IgD-negative memory B cell (primary cell): Measurements from ENCODE around the gene EDEM2. TPM values are rescaled to one million over a fixed set of nuclear protein-coding genes. Genes with fewer than 3 reads are reported as not detected.
"Not testable (repeated sequence)": the region's sequence is repeated elsewhere in the genome, so short reads cannot be mapped to it uniquely, and the experiment has no call there.

Experiments
- H3K27ac Mint-ChIP-seq, 3 donors: one replicate each; pipeline ENCODE4 v1.8.0; 2020 to 2022; ENCODE audit warnings: mild to moderate bottlenecking in 3 of 3, mixed read lengths in 3 of 3, moderate library complexity in 1 of 3
- H3K27me3 Mint-ChIP-seq: one replicate; pipeline ENCODE4 v1.8.0; 2021; ENCODE audit warnings: mixed read lengths
- H3K36me3 Mint-ChIP-seq: one replicate; pipeline ENCODE4 v1.8.0; 2020; ENCODE audit warnings: mild to moderate bottlenecking, mixed read lengths
- H3K4me1 Mint-ChIP-seq, 3 donors: one replicate each; pipeline ENCODE4 v1.8.0; 2020 to 2022; ENCODE audit warnings: mixed read lengths in 3 of 3, mild to moderate bottlenecking in 1 of 3
- H3K4me3 Mint-ChIP-seq, 4 donors: one replicate each; pipeline ENCODE4 v1.8.0; 2020 to 2022; ENCODE audit warnings: mild to moderate bottlenecking in 4 of 4, mixed read lengths in 4 of 4, moderate library complexity in 3 of 4
- H3K9me3 Mint-ChIP-seq, 3 donors: one replicate each; pipeline ENCODE4 v1.8.0; 2020 to 2021; ENCODE audit warnings: mixed read lengths in 3 of 3, mild to moderate bottlenecking in 1 of 3
- polyA plus RNA-seq: library from polyadenylated mRNA; unstranded; fragments of 300-500 nt; fragmentation: Illumina TruSeq; gene quantifications from one replicate; pipeline ENCODE4 v1.2.3, GENCODE V29; 2021

The EDEM2 gene
- polyA plus RNA-seq, 1 donor from 2014 or later = 51.9 TPM

- Mint-ChIP-seq H3K9me3 (no peaks in the 10 kb centered on the region), H3K27ac (no peak overlapping the region), H3K4me3 (peak overlapping the region in 1 of 4 donors; percentile 50), H3K36me3 (no peaks in the 10 kb centered on the region), H3K4me1 (peaks cover 13 to 26% (median 13%) of the 10 kb centered on the region in 3 donors), H3K27me3 (peaks cover 1% of the 10 kb centered on the region)
Measured at GRCh38 chr20:35150846-35151579, 3.9 kb upstream of the EDEM2 start.

- not testable (repeated sequence) for H3K9me3 Mint-ChIP-seq, H3K27me3 Mint-ChIP-seq, H3K36me3 Mint-ChIP-seq
- Mint-ChIP-seq H3K27ac (peak overlapping the region; percentile 96 to 98 (median 98)), H3K4me1 (peaks cover 26 to 35% (median 30%) of the 10 kb centered on the region in 3 donors), H3K4me3 (peak overlapping the region; percentile 97 to 99 (median 98))
Measured at GRCh38 chr20:35147575-35148071, 487 bp upstream of the EDEM2 start.

GRCh38 chr20:35146299-35146919, 727 bp downstream of the EDEM2 start:
- peaks cover under 1% of the 10 kb centered on the region for H3K27me3 Mint-ChIP-seq
- peak overlapping the region; percentile 96 to 98 (median 98) for H3K27ac Mint-ChIP-seq
- H3K4me1 Mint-ChIP-seq = peaks cover 32 to 40% (median 36%) of the 10 kb centered on the region in 3 donors
- peak overlapping the region; percentile 97 to 99 (median 98) for H3K4me3 Mint-ChIP-seq
- H3K9me3 Mint-ChIP-seq = no peaks in the 10 kb centered on the region
- H3K36me3 Mint-ChIP-seq = no peaks in the 10 kb centered on the region

GRCh38 chr20:35145141-35145564, 2.0 kb downstream of the EDEM2 start:
- Mint-ChIP-seq H3K36me3 (no peaks in the 10 kb centered on the region), H3K9me3 (no peaks in the 10 kb centered on the region), H3K27me3 (no peaks in the 10 kb centered on the region), H3K4me3 (peak overlapping the region; percentile 58 to 75 (median 64)), H3K4me1 (peaks cover 36 to 42% (median 37%) of the 10 kb centered on the region in 3 donors), H3K27ac (peak overlapping the region; percentile 61 to 97 (median 84))

- no peaks in the 10 kb centered on the region for H3K9me3 Mint-ChIP-seq
- H3K36me3 Mint-ChIP-seq = no peaks in the 10 kb centered on the region
- peak overlapping the region; percentile 58 to 75 (median 64) for H3K4me3 Mint-ChIP-seq
- H3K27ac Mint-ChIP-seq = peak overlapping the region; percentile 61 to 97 (median 84)
- peaks cover 36 to 42% (median 38%) of the 10 kb centered on the region in 3 donors for H3K4me1 Mint-ChIP-seq
- H3K27me3 Mint-ChIP-seq = no peaks in the 10 kb centered on the region
Measured at GRCh38 chr20:35144694-35145093, 2.4 kb downstream of the EDEM2 start.

GRCh38 chr20:35135867-35136586, 11.1 kb downstream of the EDEM2 start:
- H3K36me3 Mint-ChIP-seq = peaks cover 3% of the 10 kb centered on the region
- H3K9me3 Mint-ChIP-seq = no peaks in the 10 kb centered on the region
- no peak overlapping the region for H3K27ac Mint-ChIP-seq

GRCh38 chr20:35134880-35135279, 12.3 kb downstream of the EDEM2 start:
- H3K27ac Mint-ChIP-seq = no peak overlapping the region

More at GRCh38 chr20:35135867-35136586, 11.1 kb downstream of the EDEM2 start:
- Mint-ChIP-seq H3K4me3 (no peak overlapping the region), H3K27me3 (no peaks in the 10 kb centered on the region), H3K4me1 (peaks cover 0 to 4% (median 2%) of the 10 kb centered on the region in 3 donors)

GRCh38 chr20:35134472-35134871, 12.7 kb downstream of the EDEM2 start:
- Mint-ChIP-seq H3K36me3 (peaks cover 3% of the 10 kb centered on the region), H3K9me3 (no peaks in the 10 kb centered on the region), H3K27ac (no peak overlapping the region), H3K4me3 (no peak overlapping the region), H3K4me1 (no peaks in the 10 kb centered on the region), H3K27me3 (no peaks in the 10 kb centered on the region)

More at GRCh38 chr20:35134880-35135279, 12.3 kb downstream of the EDEM2 start:
- peaks cover 3% of the 10 kb centered on the region for H3K36me3 Mint-ChIP-seq
- H3K27me3 Mint-ChIP-seq = no peaks in the 10 kb centered on the region
- no peak overlapping the region for H3K4me3 Mint-ChIP-seq
- H3K4me1 Mint-ChIP-seq = no peaks in the 10 kb centered on the region
- no peaks in the 10 kb centered on the region for H3K9me3 Mint-ChIP-seq

- Mint-ChIP-seq H3K27ac (no peak overlapping the region), H3K36me3 (peaks cover 3% of the 10 kb centered on the region), H3K9me3 (no peaks in the 10 kb centered on the region), H3K4me1 (no peaks in the 10 kb centered on the region), H3K27me3 (no peaks in the 10 kb centered on the region), H3K4me3 (no peak overlapping the region)
Measured at GRCh38 chr20:35133735-35134134, 13.4 kb downstream of the EDEM2 start.

GRCh38 chr20:35133031-35133430, 14.1 kb downstream of the EDEM2 start:
- H3K36me3 Mint-ChIP-seq = peaks cover 3% of the 10 kb centered on the region
- no peaks in the 10 kb centered on the region for H3K27me3 Mint-ChIP-seq
- H3K4me3 Mint-ChIP-seq = no peak overlapping the region
- no peak overlapping the region for H3K27ac Mint-ChIP-seq
- no peaks in the 10 kb centered on the region for H3K4me1 Mint-ChIP-seq
- H3K9me3 Mint-ChIP-seq = no peaks in the 10 kb centered on the region

GRCh38 chr20:35131934-35132333, 15.2 kb downstream of the EDEM2 start:
- H3K27me3 Mint-ChIP-seq = no peaks in the 10 kb centered on the region
- peaks cover 2% of the 10 kb centered on the region for H3K36me3 Mint-ChIP-seq
- no peaks in the 10 kb centered on the region for H3K9me3 Mint-ChIP-seq
- H3K4me3 Mint-ChIP-seq = no peak overlapping the region
- H3K27ac Mint-ChIP-seq = peak overlapping the region in 1 of 3 donors; percentile 16
- H3K4me1 Mint-ChIP-seq = no peaks in the 10 kb centered on the region

- no peaks in the 10 kb centered on the region for H3K9me3 Mint-ChIP-seq
- H3K27ac Mint-ChIP-seq = no peak overlapping the region
- H3K27me3 Mint-ChIP-seq = no peaks in the 10 kb centered on the region
- H3K4me3 Mint-ChIP-seq = no peak overlapping the region
- H3K4me1 Mint-ChIP-seq = no peaks in the 10 kb centered on the region
- H3K36me3 Mint-ChIP-seq = peaks cover 2% of the 10 kb centered on the region
Measured at GRCh38 chr20:35129647-35130069, 17.5 kb downstream of the EDEM2 start.

- no peak overlapping the region for H3K4me3 Mint-ChIP-seq
- H3K4me1 Mint-ChIP-seq = no peaks in the 10 kb centered on the region
- no peaks in the 10 kb centered on the region for H3K9me3 Mint-ChIP-seq
- peaks cover 2% of the 10 kb centered on the region for H3K36me3 Mint-ChIP-seq
- no peaks in the 10 kb centered on the region for H3K27me3 Mint-ChIP-seq
- no peak overlapping the region for H3K27ac Mint-ChIP-seq
Measured at GRCh38 chr20:35125753-35126152, 21.4 kb downstream of the EDEM2 start.

- no peaks in the 10 kb centered on the region for H3K27me3 Mint-ChIP-seq
- H3K27ac Mint-ChIP-seq = no peak overlapping the region
- no peaks in the 10 kb centered on the region for H3K9me3 Mint-ChIP-seq
- no peak overlapping the region for H3K4me3 Mint-ChIP-seq
- no peaks in the 10 kb centered on the region for H3K4me1 Mint-ChIP-seq
- H3K36me3 Mint-ChIP-seq = peaks cover 2% of the 10 kb centered on the region
Measured at GRCh38 chr20:35122756-35123405, 24.3 kb downstream of the EDEM2 start.
